HPDE6-E6E7 (cell line): ENCODE measurements around the gene CFAP157.

Source experiments
- DNase-seq: peaks from one replicate; pipeline ENCODE4 v3.0.0; 2011; ENCODE audit warnings: missing footprints; ENCODE audit errors: extremely low spot score

Gene CFAP157

DNA sequence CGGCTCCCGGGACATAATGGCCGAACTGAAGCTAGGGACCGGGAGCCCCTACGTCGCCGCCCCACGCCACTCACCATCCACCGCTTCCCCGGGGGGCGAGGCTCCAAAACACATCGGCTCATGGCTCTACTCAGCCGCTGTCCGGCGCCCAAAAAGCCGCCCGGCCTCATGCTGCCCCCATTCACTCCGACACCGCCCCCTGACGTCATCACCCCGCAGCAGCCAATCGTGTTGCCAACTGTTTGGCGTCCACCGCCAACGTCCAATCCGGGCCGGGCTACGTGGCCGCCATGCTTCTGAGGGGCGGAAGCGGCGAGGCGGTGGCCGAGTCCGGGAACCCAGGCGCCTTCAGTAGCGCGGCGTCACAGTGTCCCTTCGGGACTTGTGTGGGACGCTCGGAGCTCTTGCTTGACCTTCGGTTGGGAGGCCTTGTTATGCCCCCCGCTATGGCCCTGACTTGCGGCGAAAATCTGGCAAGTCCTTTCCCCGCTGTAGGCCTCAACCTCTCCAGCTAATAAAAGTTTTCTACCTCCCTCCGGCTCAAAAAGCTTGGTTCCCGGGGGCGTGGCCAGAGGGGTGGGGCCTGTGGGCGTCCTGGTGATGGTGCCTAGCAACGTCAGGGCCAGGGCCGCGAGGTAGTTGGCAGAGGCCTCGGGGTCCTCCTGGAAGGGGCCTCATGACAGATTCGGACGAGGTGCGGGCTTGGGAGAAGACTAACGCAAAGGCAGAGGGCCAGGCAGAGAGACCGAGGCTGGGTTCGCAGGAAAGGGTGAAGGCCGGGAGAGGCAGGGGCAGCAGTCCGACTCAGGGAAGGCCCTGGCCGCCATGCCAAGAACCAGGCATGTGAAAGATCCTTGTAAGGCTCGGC is 8.9 kb downstream of the CFAP157 start, which contains the start of the genes PTRH1 and TTC16:
Gene PTRH1, minus strand, starts transcription at position 194 of the 868 bp plus-strand sequence. Its CDS starts 24 bp downstream, at position 170.
Gene TTC16, plus strand, starts transcription at position 610 of the 868 bp plus-strand sequence. Its CDS starts 67 bp downstream, at position 677.
- DNase-seq, result peak; percentile 96

DNA sequence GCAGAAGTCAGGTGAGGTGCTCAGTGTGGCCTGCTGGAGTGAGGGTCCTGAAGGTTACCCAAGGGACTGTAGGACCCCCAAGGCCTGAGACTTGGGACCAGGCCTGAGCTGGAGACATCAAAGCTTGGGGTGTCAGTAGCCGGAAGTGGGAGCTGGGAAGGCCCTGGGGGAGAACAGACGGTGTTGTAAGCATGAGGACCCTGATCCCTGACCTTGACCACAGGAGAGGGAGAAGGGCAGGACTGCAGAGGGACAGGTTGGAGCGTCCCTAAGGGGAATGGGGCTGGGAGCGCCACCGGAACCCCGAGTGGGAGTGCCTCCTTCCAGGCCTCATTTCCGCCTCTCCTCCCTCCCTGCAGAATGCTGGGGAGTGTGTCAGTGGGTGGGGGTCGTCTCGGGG is 9.6 kb downstream of the CFAP157 start:
- no peak for DNase-seq

DNA sequence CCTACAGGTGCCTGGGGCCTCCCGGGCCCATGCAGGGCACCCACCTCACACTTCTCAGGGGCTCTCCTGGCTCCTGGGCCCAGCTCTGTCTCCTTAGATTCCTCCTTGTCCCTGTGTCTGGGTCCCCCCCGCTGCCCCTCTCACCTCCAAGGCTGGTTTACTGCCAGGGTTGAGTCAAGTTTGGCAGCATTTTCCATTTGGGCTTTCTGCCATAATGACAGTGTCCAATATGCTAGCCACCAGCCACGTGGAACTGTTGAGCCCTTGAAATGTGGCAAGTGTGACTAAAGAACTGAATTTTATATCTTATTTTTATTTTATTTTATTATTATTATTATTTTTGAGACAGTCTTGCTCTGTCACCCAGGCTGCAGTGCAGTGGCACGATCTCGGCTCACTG is 11.0 kb downstream of the CFAP157 start:
- DNase-seq, result no peak

DNA sequence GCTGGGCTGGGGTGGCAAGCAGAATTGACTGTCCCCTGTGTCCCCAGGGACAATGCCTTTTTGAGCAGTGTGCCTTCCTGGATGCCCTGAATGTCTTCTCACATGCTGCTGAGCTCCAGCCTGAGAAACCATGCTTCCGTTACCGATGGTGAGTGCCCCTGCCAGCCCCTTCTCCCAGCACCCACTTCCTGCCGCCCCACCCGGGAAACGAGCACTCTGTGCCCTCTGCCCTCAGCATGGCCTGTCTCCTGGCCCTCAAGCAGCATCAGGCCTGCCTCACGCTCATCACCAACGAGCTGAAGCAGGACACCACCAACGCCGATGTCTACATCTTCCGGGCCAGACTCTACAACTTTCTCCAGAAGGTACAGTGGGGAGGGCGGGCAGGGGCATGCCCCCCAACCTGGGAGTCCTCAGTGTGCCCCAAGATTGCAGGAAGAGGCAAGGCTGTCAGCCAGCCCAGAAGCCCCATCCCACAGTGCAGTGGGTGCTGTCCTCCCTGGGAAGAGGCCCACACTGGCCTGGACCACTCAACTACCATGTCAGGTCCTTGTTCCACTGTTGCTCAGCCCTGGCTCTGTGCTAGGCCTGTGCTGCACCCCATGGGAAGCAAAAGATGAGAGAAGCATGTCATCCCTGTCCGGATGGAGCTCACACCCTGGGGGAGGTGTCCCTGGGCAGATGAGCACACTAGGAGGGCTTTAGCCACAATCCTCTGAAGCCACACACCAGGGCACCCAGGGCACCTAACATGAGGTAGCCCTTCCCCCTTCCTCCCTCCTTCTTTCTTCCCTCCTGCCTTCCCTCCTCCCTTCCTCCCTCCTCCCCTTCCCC is 13.5 kb downstream of the CFAP157 start:
- DNase-seq, result no peak

DNA sequence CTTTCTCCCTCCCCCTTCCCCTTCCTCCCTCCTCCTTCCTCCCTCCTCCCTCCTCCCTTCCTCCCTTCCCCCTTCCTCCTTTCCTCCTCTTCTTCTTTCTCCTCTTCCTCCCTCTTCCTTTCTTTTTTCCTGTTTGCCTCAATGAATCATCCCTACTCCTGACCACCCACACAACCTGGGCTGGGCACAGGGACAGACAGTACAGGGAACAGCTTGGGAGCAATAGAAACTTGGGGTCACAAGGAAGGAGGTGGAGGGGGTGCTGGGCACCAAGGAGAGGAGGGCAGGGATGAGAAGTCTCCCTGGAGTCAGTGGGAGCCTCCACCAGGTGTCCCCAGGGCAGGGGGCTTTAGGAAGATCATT is 14.1 kb downstream of the CFAP157 start:
- no peak for DNase-seq

DNA sequence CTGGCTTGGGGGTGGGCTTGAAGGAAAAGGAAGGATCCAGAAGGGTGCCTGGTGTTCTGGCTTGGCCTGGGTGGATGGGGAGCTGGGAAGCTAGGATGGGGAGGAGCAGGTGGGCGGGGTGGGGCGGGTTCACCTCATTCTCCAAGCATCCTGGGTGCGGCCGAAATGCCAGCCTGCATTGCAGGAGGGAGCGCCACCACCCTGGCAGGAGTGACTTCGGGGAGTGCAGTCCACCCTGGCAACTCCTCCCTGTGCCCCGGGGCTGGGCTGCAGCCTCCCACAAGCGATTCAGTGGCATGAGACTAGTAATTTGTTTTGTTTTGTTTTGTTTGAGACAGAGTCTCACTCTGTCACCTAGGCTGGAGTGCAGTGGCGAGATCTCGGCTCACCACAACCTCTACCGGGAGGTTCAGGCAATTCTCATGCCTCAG is 14.6 kb downstream of the CFAP157 start:
- DNase-seq, result no peak

DNA sequence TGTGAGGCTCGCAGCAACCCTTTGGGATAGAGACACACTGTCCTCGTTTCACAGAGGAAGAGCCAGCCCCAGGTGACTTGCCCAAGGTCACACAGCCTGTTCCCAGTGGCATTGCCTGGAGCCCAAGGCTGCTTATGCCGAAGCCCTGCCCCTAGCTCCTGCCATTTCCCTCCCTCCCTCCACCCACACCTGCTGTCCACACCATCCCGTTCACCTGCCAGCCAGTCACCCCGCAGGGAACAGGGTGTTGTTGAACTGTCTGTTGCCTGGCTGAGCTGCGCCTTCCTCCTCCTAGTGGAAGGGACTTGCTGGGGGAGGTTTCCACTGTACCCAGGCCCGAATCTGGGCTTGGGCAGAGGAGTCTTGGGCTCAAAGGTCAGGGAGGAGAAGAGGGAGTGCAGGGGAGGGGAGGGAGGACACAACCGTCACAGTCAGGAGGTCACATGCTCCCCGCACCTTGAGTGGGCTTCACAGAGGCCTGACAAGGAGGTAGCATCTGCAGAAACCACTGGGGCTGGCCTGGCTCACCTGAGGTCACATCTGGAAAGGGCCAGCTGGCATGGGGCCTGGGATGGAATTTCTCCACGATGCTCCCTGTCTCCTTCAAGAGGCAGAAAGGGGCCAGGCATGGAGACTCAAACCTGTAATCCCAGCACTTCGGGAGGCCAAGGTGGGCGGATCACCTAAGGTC is 15.4 kb downstream of the CFAP157 start:
- DNase-seq, result no peak

DNA sequence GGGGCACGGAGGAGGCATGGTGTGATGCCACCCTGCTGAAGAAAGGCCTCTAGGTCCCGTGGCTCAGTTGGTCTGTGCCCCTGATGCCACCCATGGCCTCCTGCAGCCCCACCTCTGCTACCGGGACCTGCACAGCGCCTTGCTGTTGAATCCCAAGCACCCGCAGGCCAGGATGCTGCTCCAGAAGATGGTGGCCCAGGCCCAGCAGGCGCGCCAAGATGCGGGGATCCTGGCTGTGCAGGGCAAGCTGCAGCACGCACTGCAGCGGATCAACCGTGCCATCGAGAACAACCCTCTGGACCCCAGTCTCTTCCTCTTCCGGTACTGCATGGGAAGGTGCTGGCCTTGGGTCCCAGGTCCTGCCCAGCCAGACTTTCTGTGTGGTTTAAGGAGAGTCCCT is 16.2 kb downstream of the CFAP157 start:
- DNase-seq, result no peak

DNA sequence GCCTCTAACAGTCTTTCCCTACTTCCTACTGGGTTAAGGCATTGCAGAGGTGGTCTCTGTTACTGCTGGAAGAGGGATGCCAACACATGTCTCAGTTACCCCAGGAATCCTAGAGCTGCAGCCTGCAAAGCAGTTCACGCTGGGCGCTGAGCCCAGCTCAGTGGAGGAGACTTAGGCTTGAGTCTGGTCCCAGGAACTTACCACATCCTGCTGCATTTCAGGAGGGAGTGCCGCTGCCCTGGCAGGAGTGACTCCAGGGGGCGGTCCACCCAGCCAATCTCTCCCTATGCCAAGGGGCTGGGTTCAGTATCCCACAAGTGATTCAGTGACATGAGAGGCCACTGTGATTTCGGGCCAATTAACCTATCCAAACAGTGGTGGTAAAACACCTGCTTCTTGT is 16.7 kb downstream of the CFAP157 start:
- no peak for DNase-seq

DNA sequence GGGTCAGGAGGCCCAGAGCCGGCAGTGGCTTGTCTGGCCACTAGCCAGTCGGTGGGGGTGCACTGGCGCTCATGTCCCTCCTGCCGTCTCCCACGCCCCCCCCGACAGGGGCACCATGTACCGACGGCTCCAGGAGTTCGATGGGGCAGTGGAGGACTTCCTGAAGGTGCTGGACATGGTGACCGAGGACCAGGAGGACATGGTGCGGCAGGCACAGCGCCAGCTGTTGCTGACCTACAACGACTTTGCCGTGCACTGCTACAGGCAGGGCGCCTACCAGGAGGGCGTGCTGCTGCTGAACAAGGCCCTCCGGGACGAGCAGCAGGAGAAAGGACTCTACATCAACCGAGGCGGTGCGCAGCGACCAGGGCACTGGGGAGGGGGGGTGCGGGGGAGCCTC is 17.2 kb downstream of the CFAP157 start:
- DNase-seq, result no peak

DNA sequence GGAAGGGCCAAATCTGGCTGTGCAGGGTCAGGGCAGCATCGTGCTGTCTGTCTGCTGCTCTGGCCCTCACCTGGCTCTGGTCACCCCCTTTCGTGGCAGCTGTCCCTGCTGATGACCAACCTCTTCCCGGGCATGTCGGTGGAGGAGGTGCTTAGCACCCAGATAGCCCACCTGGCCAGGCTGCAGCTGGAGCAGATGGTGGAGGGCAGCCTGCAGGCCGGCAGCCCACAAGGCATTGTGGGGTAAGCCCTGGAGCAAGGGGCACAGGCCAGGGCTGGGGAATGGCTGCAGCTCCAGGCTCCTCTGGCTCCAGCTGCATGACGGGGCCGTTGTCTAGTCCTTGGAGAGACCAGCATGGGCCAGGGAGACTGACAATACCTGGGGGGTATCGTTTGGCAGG is 20.1 kb downstream of the CFAP157 start:
- DNase-seq, result no peak

DNA sequence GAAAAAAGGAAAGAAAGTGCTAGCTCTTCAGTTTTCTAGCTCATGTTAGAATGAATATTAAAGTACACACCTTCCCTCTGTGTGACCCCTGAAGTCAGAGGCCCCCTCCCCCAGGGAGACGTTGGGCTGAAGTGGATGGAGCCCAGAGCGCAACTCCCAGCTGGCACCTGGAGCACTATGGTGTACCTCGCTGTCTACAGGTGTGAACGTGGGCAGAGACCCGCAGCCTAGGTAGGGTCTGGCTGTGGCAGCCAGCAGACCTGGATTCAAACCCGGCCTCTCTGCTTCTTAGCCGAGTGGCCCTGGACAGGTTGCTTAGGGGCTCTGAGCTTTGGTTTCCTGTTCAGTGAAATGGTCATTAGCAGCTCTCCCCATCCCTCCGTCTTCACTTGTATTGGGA is 22.0 kb downstream of the CFAP157 start:
- DNase-seq, result no peak

DNA sequence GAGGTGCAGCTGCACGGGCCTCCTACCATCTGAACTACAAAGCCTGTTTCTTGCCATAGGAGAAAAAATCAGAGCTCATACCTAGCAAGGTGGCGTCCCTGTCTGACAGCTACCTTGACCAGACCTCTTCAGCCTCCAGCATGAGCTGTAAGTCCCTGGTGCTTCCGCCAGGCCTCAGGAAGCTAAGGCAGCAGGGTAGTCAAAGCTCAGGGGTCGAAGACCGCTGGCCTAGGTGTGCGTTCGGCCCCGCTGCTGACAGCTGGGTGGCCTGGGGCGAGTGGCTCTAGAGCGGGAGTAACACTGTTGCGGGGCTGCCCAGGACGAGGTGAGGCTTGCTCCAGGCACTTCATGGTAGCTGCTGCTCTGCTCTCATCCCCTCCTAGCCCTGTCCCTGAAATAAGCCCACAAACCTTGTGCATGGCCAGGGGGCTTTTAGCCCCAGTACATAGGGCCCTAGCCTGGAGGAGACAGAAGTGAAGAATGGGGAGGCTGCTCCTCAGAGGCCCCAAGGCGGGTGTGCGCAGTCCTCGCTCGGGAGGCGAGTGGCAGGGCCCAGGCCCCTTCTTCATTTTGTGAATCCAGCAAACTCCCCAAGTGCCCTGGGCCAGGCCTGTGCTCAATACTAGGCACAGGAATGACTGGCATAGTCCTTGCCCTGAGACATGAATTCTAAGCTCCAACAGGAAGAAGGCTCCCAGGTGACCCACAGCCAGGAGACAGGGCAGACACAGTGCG is 22.9 kb downstream of the CFAP157 start:
- no peak for DNase-seq

DNA sequence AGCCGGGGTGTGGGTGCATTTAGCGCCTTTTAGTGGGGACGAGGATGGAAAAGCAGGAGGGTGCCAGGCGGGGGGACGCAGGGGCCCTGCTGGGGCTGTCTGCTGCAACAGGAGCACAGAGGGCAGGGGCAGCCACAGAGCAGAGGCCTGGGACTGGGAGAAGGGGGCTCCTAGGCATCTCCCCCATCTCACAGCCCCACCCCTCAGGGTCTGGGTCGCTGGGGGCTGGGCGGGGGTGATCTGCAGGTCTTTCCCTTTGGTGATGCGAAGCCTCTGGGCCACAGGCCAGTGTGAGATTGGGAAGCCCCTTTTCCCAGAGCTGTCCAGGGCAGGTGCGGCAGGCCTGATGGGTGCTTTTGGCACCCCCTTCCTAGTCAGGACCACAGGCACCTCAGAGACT is 23.5 kb downstream of the CFAP157 start:
- no peak for DNase-seq

DNA sequence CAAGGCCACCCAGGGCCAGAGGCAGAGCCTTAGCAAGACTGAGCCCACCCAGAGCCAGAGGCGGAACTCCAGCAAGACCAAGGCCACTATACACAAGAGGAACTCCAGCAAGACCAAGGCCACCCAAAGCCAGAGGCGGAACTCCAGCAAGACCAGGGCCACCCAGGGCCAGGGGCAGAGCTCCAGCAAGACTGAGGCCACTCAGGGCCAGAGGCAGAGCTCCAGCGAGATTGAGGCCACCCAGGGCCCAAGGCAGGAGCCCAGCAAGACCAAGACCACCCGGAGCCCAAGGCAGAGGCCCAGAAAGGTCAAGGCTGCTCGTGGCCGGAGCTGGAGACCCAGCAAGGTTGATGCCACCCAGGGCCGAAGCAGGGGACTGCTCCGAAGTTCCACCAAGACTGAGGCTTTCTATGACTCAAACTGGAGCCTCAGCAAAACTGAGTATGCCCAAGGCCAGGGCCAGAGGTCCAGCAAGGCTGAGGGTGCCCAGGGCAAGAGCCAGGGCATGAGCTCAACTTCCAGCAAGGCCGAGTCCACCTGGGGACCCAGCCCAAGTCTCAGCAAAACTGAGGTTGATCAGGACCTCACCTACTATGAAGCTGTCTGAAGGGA is 24.1 kb downstream of the CFAP157 start:
- DNase-seq, result no peak

DNA sequence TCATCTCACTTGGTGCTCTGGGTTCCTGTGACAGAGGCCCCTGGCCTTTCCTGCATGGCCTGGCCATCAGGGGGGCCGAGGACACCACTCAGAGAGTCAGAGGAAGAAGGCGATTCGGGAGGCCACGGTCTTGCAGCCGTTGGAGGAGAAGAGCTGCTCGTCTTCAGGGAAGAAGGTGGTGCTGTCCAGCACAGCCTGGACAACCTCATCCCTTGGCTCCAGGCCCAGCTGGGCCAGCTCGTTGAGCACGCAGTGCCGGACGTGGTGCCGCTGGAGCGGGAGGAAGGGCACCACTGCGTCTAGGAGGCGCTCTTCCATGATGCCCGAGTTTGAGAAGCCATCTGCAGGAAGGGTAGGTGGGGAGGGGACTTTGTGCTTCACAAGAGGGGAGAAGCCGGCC is 25.1 kb downstream of the CFAP157 start:
- no peak for DNase-seq

DNA sequence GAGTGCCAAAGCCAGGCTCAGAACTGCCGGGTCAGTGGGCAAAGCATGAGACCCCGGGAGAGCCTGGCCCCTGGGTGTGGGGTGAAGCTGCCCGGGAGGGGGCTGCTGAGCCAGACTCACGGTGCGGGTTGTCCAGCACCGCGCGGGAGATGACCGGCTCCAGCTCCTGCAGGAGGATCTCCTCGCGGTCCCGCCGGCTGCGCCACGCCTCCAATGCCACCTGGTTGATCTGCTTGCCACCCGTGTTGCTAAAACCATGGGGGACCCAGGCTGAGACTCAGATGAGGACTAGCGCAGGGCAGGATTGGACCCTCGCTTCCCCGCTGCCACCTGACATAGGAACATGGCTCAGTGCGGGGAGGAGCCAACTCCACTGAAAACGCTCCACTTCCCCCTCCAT is 25.7 kb downstream of the CFAP157 start:
- DNase-seq, result no peak

DNA sequence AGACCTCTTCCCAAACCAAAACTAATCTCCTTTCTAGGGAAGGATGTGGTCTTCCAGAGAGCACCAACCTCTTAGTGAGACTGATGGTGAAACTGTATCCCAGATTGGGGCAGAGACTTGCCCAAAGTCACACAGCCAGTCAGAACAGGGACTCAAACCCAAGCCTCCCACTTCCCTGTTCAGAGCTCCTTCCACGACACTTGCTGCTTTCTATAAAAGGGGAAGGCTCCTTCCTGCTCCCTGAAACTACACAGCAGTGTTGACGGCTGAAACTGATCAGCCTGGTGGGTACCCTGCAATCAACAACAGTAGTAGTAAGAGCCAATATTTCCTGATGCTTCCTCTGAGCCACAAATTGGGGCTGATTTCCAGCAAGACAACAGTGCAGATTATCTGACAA is 26.8 kb downstream of the CFAP157 start:
- no peak for DNase-seq

DNA sequence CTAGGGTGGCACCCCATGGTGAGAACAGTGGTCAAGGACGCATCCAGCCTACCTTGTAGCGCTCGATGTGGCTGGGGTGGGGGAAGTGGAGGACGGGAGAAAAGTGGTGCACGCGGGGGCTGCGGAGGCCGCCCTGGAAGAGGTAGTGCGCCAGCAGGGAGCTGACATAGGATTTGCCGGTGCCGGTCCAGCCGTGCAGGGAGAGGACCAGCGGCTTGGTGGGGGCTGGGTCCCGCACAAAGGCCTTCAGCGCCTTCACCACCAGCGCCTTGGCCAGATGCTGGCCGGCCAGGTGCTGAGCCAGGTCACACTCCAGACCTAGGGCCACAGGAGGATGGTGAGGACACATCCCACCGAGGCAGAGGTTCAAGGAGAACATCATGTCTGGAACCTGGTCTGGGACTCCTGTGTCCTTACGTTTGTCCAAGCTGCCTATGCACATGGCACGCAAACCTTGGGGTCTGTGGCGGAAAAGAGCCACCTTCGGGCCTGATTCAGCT is 27.5 kb downstream of the CFAP157 start:
- DNase-seq, result no peak

DNA sequence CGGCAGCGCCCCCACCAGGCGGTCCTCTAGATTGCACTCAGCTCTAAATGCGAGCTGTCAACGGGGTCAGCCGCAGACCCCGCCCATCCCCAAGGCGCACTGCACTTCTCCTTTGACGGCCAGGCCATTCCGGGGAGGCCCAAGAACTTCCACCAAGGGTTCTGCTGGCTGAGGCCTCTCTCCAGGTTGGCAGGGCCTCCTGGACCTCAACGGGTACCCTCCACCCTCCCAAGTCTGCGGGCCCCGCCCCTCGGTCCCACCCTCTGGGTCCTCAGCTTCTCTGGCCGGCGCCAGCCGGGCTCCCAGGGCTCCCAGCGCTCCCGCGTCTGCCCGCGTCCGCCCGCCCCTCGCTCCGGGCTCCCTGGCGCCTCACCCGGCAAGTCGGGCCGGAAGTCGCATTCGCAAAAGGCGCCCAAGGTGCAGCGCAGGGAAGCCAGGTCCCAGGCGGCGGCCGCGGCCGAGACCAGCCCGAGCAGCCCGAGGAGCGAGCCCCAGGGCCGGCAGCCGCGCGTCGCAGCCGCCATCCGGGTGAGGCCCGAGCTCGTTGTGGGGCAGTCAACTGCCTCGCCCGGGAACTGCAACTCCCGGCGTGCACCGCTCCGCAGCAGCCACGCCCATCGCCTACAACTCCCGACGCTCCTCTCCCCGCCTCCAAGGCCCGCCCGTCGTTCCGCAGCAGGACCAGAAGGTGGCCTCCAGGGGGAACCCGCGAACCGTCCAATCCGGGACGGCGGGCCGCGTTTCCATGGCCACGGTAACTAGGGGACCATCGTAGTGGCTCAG is 28.1 kb downstream of the CFAP157 start, which contains the start of gene TOR2A:
Gene TOR2A, minus strand, starts transcription at position 548 of the 783 bp plus-strand sequence. Its CDS starts 24 bp downstream, at position 524.
- DNase-seq, result peak; percentile 90
